SK-N-MC (cell line): Measurements from ENCODE around the gene UST.
A peak's percentile ranks its signal among the peaks of the same experiment; 100 is the strongest.

ENCODE experiments used
- EZH2 ChIP-seq: fragments of 200-600 bp; sonication (generic); IDR thresholded peaks from one replicate; pipeline ENCODE4 v1.6.1; 2017; ENCODE audit warnings: antibody characterized with exemption
- POLR2AphosphoS5 ChIP-seq: IDR thresholded peaks from 2 replicates; pipeline ENCODE4 v1.6.1; 2012; ENCODE audit warnings: mild to moderate bottlenecking, low read depth, low read length, borderline replicate concordance

GRCh38 chr6:148874698-148875293 lies 128.0 kb downstream of the UST start:
- TF ChIP-seq EZH2 (no peak), POLR2AphosphoS5 (0 out of 2 replicates have a peak, but pooled peaks have one; percentile 10)
